AG20443 (cell line): ENCODE measurements around the gene GADD45G.

Experiments
- DNase-seq: peaks from one replicate; pipeline ENCODE4 v3.0.0; 2012; ENCODE audit warnings: low spot score, mixed read lengths

Gene GADD45G, protein sequence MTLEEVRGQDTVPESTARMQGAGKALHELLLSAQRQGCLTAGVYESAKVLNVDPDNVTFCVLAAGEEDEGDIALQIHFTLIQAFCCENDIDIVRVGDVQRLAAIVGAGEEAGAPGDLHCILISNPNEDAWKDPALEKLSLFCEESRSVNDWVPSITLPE

DNA sequence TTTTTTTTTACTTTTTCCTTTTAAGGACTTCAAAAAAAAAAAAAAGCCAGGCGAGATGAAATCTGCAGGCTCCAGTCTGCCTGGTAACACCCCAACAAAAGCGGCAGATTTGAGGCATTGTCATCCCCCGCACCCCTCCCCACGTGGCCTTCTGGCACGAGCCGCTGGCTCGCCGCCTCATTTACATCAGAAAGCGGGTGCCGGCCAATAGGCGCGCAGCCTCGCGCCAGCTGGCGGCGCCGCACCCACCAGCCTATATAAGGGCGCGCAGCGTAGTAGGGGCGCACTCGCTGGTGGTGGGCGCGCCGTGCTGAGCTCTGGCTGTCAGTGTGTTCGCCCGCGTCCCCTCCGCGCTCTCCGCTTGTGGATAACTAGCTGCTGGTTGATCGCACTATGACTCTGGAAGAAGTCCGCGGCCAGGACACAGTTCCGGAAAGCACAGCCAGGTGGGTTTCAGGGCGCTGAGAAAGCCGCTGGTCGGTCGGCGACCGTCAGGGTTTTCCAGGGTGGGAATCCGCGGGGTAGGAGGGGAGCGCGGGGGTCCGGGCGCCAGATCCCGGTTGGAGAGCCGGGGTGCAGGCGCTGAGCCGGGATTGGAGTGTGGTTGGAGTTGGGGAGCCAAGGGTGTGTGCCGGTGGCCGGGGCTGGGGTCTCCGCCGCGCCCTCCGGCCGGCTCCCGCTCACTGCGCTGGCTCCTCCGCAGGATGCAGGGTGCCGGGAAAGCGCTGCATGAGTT, at the start of gene GADD45G:
TSS of gene GADD45G (plus strand) at position 284 of the 736 bp plus-strand sequence. CDS start at position 394, 110 bp downstream.
- peak; percentile 79 for DNase-seq

DNA sequence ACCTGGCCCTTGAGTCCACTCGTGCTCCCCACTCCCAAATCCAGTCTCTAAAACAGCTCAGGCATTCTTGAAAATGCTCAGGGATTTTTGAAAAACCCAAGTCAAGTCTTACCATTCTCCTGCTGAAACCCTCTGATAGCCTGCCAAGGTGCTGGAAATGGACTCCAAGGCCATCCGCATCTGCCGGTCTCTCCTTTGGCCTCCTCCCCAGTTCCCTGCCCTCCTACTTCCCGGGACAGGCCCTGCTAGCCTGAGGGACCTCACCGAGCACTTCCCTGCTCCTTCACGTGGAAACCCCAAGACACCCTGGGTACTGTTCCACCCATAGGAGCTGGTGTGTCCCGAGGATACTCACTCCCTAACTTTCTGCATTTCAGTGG, 49.8 kb upstream of the GADD45G start:
- no peak for DNase-seq

DNA sequence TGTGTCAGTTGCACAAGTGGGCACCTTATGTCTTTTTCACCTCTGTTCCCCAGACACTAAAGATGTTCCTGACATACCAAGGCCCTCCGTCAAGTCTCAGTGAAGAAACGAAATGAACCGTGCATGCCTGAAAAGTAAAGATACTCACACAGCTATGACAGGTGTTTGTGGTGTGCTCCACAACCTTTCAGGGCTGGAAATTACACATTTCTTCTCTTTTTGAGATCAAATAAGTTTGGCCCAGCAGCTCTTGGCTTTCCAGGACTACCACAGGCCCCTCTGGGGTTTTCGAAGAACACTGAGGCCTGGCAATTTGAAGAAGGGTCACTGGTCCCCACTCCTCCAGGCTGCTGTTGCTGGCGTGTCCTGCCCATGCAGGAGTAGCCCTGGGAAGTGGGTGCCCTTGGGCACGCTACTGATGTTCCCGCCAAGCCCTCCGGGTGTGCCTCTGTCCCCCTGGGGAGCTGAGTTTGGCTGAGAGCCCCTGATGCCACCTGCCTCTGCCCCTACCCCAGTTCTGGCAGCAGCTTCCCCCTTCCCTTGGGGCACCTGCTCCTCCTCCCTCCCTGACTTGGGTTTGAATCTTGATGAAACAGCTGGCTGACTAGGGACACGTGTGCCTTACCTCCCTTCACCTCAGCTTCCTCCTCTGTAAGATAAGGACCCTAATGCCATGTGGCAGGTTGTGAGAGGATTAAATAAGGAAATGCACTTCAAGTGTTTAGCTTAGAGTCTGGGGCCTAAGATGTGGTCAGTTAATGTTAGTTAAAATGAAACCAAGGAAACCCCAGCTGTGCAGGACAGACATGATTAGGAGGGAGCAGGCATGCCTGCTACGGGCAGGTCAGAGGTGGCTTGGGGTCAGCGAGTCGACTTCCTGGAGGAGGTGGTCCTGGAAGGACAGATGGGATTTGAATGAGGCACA, 49.1 kb upstream of the GADD45G start:
- DNase-seq: no peak

DNA sequence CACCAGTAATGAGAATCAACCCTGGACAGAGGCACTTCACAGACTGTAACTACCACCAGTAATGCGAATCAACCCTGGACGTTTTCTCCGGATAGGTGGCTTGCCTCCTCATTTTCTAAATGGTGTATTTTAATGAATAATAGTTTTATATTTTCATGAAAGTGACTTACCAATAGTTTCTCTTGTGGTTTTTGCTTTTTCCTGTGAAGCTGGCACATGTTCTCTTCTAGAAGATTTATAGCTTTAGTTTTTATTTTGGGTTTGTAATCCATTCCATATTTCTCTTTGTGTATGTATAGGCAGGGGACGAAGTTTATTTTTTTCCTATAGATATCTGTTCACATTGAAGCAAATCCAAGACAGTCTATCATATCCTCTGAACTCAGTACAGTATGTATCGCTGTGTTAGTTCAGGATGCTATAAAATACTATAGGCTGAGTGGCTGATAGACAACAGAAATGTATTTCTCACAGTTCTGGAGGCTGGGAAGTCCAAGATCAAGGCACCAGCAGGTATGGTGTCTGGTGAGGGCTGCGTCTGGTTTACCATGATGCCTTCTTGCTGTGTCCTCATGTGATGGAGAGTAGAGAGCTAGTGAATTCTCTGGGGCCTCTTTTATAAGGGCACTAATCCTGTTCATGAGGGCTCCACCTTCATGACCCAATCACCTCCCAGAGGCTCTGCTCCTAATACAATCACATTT, 46.5 kb upstream of the GADD45G start:
- DNase-seq: no peak

DNA sequence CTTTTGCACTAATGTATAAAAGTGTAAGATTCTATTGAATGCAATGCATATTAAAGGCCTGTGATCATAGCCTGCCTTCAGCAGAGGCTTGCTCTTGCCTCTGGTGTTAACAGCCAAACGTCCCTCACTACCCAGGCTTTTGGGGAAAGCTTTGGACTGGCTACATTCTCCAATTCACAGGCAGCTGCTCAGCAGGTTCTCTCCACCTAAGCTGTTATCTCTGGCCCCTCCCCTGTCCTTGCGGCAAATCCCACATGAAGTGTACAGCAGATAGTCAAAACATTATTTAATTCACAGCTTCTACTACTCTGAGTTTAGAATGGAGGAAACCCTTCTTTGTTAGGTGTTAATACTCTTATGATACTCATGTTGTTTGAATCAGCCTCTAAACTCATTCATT, 45.9 kb upstream of the GADD45G start:
- DNase-seq: no peak

DNA sequence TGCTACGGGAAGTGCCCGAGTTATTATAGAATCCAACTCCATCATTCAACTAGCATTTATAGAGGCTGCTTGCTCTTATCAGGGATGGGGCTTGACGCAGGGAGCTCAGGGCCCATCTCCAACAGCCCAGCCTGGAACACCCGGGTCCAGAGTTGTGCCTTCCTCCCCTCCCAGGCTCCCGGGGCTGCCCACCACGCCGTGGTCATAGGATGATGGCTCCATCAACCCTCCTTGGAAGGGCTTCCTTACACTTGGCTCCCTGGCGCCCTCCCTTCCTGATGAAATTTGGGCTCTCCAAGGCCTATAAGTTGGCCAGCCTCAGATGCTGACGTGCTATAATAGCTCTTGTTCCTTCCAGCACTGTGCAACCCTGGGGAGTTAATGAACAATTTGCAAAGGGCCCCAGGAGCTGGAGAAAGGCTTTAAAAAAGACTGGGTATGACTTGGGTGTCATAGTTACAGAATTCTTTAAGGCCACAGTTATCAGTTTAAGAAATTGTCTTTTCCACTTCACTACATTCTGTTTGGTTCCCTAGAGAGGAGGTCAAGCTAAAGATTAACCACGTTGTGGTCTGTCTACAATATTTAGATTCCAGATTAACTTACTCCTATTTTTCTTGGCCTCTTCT, 42.5 kb upstream of the GADD45G start:
- no peak for DNase-seq

DNA sequence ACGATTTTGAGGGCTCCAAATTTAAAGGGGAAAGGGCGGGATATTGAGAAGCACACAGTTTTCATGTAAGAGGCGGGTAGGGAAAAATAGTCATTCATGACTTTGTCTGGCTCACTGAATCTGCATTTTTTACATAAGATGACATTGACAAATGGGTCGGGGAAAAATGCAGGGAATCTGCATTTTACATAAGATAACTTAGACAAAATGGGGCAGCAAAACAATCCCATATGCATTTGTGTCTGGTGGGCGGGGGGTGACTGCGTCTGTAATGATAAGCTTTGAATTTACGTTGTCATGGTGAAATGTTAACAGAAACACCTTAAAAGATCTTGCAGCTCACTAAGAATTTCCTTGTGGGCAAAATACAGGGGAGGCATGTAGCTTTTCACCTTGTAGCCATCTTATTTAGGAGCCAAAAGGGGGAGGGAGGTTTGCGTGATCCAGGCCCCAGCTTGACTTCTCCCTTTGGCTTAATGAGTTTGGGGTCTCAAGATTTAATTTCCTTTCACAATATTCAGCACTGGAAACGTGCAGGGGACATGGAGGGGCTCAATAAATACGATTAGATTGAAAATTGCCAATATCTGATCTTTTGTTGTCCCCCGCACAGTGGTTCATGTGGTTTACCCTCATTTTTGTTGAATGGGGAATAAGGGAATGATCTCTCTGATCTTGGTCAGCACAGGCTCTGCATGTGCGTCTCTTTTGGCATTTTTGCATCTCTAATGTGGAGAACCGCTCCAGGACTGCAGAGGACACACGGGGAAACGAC, 41.1 kb upstream of the GADD45G start:
- no peak for DNase-seq

DNA sequence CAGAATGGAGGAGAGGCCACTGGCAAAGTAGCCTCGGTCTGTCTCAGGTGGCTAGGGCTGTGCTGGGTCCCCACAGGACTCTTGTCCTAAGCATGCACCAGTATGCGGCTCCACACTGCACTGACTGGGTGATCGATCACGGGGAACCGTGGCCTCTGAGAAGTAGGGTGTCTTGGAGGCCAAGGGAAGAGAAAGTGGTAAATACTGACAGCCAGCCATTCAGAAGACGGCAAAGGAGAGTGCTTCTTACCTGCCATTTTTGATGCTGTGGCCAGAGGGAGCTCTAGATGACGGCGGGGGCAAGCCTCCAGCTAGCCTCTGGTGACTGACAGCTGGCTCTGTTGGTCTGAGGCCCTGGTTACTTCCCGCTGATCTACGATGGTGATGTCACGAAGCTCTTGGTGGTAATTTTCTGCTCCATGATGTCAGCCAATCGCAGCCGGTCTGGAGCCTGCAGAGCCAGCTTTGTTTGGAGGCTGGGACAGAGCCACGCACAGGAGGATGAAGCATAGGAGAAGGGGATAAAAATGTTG, 40.4 kb upstream of the GADD45G start:
- no peak for DNase-seq

DNA sequence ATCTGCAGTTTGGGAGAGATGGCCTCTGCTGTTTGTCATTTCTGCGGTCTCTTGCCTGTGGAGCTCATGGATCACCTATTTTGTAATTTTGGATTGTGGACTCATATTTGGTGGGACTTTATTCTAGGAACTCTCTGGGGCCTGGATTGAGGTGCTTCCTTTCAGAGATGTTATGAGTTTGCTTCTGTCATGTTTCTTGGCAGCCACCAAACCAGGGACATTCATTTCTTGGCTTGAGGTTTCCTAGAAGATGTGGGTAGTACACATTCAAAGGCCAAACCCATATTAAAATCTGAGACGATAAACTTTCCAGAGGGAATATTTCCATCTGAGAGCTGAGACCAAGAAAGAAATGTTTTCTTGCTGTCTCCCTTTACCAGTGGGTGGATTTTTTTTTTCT, 37.2 kb upstream of the GADD45G start:
- no peak for DNase-seq

DNA sequence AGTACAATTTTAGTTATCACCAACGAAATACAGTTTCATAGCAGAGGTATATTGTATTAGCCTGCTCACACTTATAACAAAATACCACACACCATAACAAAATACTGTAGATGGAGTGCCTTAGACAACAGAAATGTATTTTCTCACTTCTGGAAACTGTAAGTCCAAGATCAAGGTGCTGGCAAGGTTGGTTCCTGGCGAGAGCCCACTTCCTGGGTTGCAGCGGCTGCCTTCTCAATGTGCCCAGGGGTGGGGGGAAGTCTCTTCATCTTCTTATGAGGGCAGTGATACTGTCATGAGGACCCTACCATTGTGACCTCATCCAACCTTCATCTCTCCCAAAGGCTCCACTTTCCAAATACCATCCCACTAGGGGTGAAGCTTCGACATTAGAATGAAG, 30.5 kb upstream of the GADD45G start:
- DNase-seq: no peak

DNA sequence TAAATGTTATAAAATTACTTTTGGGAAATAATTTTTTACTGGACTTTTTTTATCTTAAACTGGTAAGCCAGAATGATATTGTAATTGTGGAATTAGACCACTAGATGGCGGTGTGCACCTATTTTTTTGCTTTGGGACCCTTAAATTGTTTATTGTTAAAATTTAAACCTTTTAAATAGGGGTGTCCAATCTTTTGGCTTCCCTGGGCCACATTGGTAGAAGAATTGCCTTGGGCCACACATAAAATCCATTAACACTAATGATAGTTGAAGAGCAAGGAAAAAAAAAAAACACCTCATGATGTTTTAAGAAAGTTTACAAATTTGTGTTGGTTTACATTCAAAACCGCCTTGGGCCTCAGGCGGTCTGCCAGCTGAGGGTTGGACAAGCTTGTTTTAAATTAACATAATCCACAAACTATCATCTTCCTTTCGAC, 28.4 kb upstream of the GADD45G start:
- no peak for DNase-seq

DNA sequence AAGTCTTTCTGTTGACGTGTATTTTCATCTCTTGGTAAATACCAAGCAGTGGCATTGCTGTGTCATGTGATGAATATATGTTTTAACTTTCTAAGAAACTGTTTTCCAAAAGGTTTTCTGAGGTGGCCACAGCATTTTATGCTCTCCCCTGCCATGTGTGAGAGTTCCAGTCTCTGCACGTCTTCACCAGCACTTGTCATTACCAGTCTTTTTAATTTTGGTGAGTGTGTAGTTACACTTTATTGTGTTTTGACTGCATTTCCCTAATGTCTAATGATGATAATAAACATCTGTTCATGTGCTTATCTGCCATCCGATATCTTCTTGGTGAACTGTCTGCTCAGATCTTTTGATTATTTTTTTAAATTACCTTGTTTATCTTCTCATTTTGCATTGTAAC, 27.4 kb upstream of the GADD45G start:
- no peak for DNase-seq

DNA sequence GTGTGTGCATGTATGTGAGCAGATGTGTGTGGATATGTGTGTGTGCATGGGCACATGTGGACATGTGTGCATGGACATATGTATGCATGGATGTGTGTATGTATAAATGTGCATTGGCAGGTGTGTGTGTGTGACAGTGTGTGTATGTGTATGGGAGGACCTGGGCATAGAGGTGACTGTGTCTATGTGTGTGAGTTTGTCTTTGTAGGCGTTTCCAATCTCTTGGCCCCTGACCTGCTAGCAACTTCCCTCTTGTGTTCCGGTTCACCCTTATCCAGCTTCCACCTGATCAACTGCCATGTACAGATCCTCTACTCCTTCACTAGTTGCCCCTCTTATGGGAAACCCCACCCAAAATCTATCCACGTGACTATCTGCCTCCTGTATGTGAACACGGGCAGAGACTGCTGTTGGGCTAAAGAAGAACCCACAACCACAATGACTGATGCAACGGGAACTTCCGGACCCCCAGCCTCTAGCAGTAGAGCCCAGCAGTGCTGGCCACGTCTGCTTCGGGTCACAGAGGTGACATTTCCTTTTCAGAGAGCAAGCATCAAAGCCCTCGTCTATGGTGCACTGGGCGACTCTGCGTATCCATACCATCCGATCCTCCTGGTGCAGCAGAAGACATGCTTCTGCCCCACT, 24.9 kb upstream of the GADD45G start:
- DNase-seq: no peak

DNA sequence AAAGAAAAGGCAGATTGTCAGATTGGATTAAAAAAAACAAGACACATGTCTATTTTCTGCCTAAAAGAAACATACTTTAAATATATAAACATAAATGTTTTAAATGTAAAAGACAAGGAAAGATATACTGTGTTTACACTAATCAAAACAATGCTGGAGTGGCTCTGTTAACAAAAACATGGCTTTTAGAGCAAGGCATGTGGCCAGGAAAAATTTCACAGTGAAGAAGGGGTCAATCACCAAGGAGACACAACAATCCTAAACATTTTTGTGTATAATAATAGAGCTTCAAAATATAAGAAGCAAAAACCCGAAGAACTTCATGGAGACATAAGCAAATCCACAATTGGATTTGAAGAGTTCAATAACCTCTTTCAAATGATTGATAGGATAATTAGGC, 18.5 kb upstream of the GADD45G start:
- DNase-seq: no peak

DNA sequence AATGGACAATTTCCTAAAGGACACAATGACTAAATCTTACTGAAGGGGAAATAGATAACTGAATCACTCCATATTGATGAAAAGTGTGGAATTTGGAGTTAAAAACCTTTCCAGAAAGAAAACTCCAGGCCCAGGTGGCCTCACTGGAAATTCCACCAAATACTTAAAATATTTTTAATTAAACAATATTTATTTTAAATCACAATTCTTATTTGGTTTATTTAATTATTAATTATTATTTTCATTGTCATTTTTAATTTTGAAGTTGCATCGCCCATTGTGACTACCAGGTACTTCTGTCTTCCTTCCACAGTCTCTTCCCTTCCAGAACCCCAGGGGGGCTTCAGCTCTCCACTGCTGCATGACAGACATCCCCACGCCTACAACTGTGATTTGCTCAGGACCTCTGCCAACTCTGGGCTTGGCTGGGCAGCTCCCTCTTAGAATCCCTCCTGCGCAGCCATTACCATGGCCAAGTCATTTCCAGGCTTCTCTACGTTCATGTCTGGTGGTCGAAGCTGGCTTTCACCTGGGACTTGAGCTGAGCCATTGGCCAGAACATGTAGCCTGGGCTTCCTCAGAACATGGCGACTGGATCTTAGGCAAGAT, 16.4 kb upstream of the GADD45G start:
- DNase-seq: no peak

DNA sequence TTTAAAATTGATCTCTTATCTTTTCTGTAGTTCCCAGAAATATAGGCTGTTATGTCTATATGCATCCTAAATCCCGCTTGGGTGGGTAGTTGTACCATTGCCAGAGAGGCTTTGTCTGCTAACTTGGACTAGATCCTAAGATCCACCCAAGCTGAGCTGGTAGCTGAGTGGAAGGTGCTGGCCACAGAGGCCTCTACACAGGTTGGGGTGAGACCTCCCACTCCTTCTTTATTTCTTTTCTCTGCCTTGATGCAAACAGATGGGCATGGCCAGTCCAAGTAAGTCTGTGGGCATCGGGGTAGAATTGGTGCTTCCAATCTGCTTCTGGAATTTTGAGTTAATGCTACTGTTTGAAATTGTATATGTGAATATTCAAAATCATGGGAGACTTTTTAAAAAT, 14.4 kb upstream of the GADD45G start:
- DNase-seq: no peak

DNA sequence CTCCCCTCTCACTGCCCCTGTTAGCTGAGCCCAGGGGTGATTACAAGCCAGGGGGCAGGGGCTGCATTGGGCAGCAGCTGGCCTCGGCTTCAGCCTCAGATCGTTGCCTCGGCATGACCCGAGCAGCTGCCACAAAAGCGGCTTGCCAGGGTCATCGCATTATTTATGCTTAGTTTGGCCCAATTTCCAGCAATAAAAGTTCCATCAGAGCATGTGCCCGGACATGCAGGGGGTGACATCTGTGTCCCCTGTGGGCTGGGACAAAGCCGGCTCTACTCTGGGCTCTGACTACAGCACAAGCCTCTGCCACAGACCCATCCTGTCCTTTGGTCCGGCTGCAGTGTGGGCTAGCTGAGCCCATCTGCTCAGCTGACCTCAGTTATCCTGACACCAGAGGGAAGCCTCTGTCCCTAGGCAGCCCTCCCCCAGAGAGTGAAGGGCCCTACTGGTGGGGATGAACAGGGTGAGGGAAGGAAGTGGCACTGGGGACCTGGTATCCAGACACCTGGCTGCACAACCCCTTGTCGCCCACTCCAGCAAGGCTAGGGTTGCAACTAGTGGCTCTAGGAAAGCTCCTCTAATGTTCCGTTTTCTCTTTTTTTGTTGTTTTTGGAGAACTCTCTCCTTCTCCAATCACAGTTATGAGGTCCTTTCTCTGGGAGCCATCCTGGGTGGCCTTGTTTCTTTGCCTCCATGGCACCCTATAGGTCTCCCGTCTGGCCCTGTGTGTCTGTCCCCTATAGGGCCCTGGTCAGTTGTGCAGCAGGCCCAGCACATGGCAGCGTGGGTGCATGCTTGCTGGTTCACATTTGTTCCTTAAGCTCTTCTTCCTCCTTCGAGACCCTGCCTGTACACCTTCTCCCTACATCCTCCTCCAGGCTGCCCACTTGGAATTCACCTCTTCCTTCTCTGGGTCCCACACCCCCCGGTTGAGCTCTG, 13.3 kb upstream of the GADD45G start:
- DNase-seq: no peak

DNA sequence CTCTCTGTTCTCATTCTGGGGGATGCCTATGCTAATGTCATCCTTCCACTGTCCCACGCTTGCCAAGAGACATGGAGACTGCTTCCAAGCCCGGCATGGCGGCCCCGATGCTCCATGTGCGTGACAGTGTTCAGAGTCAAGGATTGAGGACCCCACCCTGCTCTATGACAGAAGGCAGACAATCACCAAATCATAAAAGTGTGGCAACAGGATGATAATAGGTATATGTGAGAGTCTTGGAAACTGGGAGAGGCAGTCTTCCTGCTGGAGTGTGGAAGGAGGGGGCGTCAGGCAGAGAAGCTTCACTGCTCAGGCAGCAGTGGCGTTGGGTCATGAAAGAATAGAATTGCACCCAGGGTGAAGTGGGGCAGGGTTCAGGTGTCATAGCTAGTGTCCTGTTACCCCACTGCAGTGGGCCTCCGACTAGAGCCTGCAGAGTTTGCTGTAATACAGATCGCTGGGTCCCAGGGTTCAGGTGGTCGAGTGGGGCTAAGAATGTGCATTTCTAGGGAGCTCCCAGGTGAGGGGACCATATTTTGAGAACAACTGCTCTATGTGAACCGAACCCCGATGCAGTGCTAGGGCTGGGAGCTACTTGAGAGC, 12.5 kb upstream of the GADD45G start:
- DNase-seq: no peak
